OCI-LY3 (cell line): ENCODE measurements around the gene IMMP2L.

Experiments
- EZH2phosphoT487 ChIP-seq: fragments of 200-600 bp; shearing (Covaris generic); IDR thresholded peaks from 2 replicates; pipeline ENCODE4 v1.6.1; 2018; ENCODE audit warnings: antibody characterized with exemption, mixed run types, low read depth
- TF ChIP-seq, protein P1 (sequence below): fragments of 200-600, 300-600 bp; sonication (generic); IDR thresholded peaks from 2 replicates; pipeline ENCODE4 v1.5.1; 2014; ENCODE audit warnings: antibody characterized with exemption, low read length, low read depth

DNA sequence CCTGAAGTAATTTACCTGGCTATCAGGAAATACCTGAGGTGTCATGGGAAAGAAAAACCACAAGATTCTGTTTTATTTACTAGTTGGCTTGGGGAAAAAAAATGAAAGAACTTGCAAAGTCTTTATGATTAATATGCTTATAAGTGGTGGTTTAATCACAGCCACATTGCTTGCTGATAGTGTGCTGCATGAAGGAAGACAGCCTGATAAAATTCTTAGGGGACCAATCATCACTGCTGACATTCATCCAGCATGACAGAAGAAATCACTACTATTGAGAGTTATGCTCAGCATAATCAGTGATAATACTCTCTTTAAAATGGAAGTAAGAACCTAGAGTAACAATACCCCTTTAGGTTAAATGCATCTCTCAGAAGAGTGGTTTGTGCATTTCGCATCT, 621.5 kb downstream of the IMMP2L start:
- TF ChIP-seq, protein P1, sequence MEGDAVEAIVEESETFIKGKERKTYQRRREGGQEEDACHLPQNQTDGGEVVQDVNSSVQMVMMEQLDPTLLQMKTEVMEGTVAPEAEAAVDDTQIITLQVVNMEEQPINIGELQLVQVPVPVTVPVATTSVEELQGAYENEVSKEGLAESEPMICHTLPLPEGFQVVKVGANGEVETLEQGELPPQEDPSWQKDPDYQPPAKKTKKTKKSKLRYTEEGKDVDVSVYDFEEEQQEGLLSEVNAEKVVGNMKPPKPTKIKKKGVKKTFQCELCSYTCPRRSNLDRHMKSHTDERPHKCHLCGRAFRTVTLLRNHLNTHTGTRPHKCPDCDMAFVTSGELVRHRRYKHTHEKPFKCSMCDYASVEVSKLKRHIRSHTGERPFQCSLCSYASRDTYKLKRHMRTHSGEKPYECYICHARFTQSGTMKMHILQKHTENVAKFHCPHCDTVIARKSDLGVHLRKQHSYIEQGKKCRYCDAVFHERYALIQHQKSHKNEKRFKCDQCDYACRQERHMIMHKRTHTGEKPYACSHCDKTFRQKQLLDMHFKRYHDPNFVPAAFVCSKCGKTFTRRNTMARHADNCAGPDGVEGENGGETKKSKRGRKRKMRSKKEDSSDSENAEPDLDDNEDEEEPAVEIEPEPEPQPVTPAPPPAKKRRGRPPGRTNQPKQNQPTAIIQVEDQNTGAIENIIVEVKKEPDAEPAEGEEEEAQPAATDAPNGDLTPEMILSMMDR, result no peak
- no peak for TF ChIP-seq EZH2phosphoT487
